Kidney epithelial cell (primary cell): Measurements from ENCODE around the gene S100A9. TPM values are rescaled to one million over a fixed set of nuclear protein-coding genes. Genes with fewer than 3 reads are reported as not detected.
A peak's percentile ranks its signal among the peaks of the same experiment; 100 is the strongest.

Experiments used
- DNase-seq: peaks from one replicate; pipeline ENCODE4 v3.0.0-alpha.2; 2010; ENCODE audit warnings: low read depth
- H3K27me3 ChIP-seq: 2 replicates; pipeline ENCODE4 v1.6.0; 2011; ENCODE audit warnings: low read length; ENCODE audit not compliant: control insufficient read depth, insufficient read depth
- H3K36me3 ChIP-seq: 2 replicates; pipeline ENCODE4 v1.5.1; 2011; ENCODE audit warnings: low read length; ENCODE audit not compliant: control insufficient read depth, insufficient read depth
- H3K4me3 ChIP-seq: 2 replicates; pipeline ENCODE4 v1.5.1; 2011; ENCODE audit warnings: low read depth, mild to moderate bottlenecking, control low read depth, low read length
- CTCF ChIP-seq: IDR thresholded peaks from 2 replicates; pipeline ENCODE4 v1.5.1; 2011; ENCODE audit warnings: mild to moderate bottlenecking, moderate library complexity, low read length, control low read depth, inconsistent platforms; ENCODE audit not compliant: insufficient read depth, poor library complexity, severe bottlenecking
- total RNA-seq: library from RNA; depleted of rRNA; stranded (reverse); fragments of >200 nt; gene quantifications from 2 replicates; pipeline ENCODE4 v1.2.3, GENCODE V29; 2015

The S100A9 gene
- total RNA-seq, 1 donor from 2014 or later, result 35.3 TPM

GRCh38 chr1:153355445-153356071, 2.1 kb upstream of the S100A9 start:
- peak; percentile 47 for TF ChIP-seq CTCF
- no peak for DNase-seq
- Histone ChIP-seq H3K27me3 (no peaks in the 10 kb centered on the region), H3K4me3 (no peak overlapping the region), H3K36me3 (no peaks in the 10 kb centered on the region)

GRCh38 chr1:153356392-153357075, 1.1 kb upstream of the S100A9 start:
- no peak for TF ChIP-seq CTCF
- H3K27me3 ChIP-seq, result no peaks in the 10 kb centered on the region
- no peak overlapping the region for H3K4me3 ChIP-seq
- no peak for DNase-seq
- H3K36me3 ChIP-seq, result no peaks in the 10 kb centered on the region

- H3K36me3 ChIP-seq, result no peaks in the 10 kb centered on the region
- DNase-seq, result no peak
- H3K27me3 ChIP-seq, result no peaks in the 10 kb centered on the region
- no peak for TF ChIP-seq CTCF
- H3K4me3 ChIP-seq, result no peak overlapping the region
These were observed 390 bp upstream of the S100A9 start for GRCh38 chr1:153357076-153357852.

- H3K4me3 ChIP-seq, result no peak overlapping the region
- no peak for DNase-seq
- TF ChIP-seq CTCF, result no peak
- H3K36me3 ChIP-seq, result no peaks in the 10 kb centered on the region
- H3K27me3 ChIP-seq, result no peaks in the 10 kb centered on the region
These were observed 979 bp downstream of the S100A9 start for GRCh38 chr1:153358691-153358975.

GRCh38 chr1:153359241-153359640, 1.6 kb downstream of the S100A9 start:
- H3K4me3 ChIP-seq, result no peak overlapping the region
- no peaks in the 10 kb centered on the region for H3K27me3 ChIP-seq
- no peaks in the 10 kb centered on the region for H3K36me3 ChIP-seq
- no peak for DNase-seq
- TF ChIP-seq CTCF, result no peak
